Nephron progenitor cell (in vitro differentiated cells): ENCODE measurements around the gene EML1.

Source experiments
- DNase-seq: peaks from one replicate; pipeline ENCODE4 v3.0.0; 2021
- H3K27ac Mint-ChIP-seq: 2 replicates; pipeline ENCODE4 v1.8.0; 2021; ENCODE audit warnings: mild to moderate bottlenecking, moderate library complexity, mixed read lengths
- H3K27me3 Mint-ChIP-seq: 2 replicates; pipeline ENCODE4 v1.8.0; 2021; ENCODE audit warnings: mild to moderate bottlenecking, low read depth, mixed read lengths; ENCODE audit not compliant: poor library complexity
- H3K36me3 Mint-ChIP-seq: 2 replicates; pipeline ENCODE4 v1.8.0; 2021; ENCODE audit warnings: low read depth, mixed read lengths
- H3K4me1 Mint-ChIP-seq: 2 replicates; pipeline ENCODE4 v1.8.0; 2021; ENCODE audit warnings: mixed read lengths
- H3K4me3 Mint-ChIP-seq: 2 replicates; pipeline ENCODE4 v1.8.0; 2021; ENCODE audit warnings: mild to moderate bottlenecking, moderate library complexity, mixed read lengths
- H3K9me3 Mint-ChIP-seq: 2 replicates; pipeline ENCODE4 v1.8.0; 2021; ENCODE audit warnings: mild to moderate bottlenecking, moderate library complexity, mixed read lengths
- CTCF ChIP-seq: fragments of 200-600 bp; sonication (generic); IDR thresholded peaks from 2 replicates; pipeline ENCODE4 v1.5.0; 2021; ENCODE audit warnings: antibody characterized with exemption

The EML1 gene

GRCh38 chr14:99790201-99790977 is 2.8 kb upstream of the EML1 start:
- Mint-ChIP-seq H3K36me3 (no peaks in the 10 kb centered on the region), H3K4me3 (no peak overlapping the region), H3K9me3 (no peaks in the 10 kb centered on the region), H3K4me1 (peaks cover 31% of the 10 kb centered on the region), H3K27ac (no peak overlapping the region), H3K27me3 (peaks cover 24% of the 10 kb centered on the region)
- no peak for TF ChIP-seq CTCF
- no peak for DNase-seq

- Mint-ChIP-seq H3K4me1 (peaks cover 33% of the 10 kb centered on the region), H3K27ac (no peak overlapping the region), H3K4me3 (no peak overlapping the region), H3K36me3 (peaks cover 3% of the 10 kb centered on the region), H3K27me3 (peaks cover 24% of the 10 kb centered on the region), H3K9me3 (peaks cover 3% of the 10 kb centered on the region)
- TF ChIP-seq CTCF, result no peak
- DNase-seq, result no peak
These were observed 2.2 kb upstream of the EML1 start for GRCh38 chr14:99790978-99791376.

- no peak overlapping the region for H3K27ac Mint-ChIP-seq
- peak overlapping the region; percentile 79 for H3K4me3 Mint-ChIP-seq
- peaks cover 33% of the 10 kb centered on the region for H3K4me1 Mint-ChIP-seq
- TF ChIP-seq CTCF, result no peak
- H3K36me3 Mint-ChIP-seq, result peaks cover 8% of the 10 kb centered on the region
- peaks cover 21% of the 10 kb centered on the region for H3K27me3 Mint-ChIP-seq
- peaks cover 6% of the 10 kb centered on the region for H3K9me3 Mint-ChIP-seq
- DNase-seq, result no peak
These were observed 1.6 kb upstream of the EML1 start for GRCh38 chr14:99791476-99792209.

GRCh38 chr14:99792210-99792535 is 1.0 kb upstream of the EML1 start:
- peaks cover 13% of the 10 kb centered on the region for H3K36me3 Mint-ChIP-seq
- DNase-seq, result no peak
- H3K27me3 Mint-ChIP-seq, result peaks cover 26% of the 10 kb centered on the region
- peak overlapping the region; percentile 79 for H3K4me3 Mint-ChIP-seq
- H3K9me3 Mint-ChIP-seq, result peaks cover 11% of the 10 kb centered on the region
- no peak overlapping the region for H3K27ac Mint-ChIP-seq
- no peak for TF ChIP-seq CTCF
- H3K4me1 Mint-ChIP-seq, result peaks cover 33% of the 10 kb centered on the region

GRCh38 chr14:99792551-99793212 is 531 bp upstream of the EML1 start:
- TF ChIP-seq CTCF, result no peak
- Mint-ChIP-seq H3K27me3 (peaks cover 26% of the 10 kb centered on the region), H3K36me3 (peaks cover 15% of the 10 kb centered on the region), H3K27ac (no peak overlapping the region), H3K9me3 (peaks cover 13% of the 10 kb centered on the region), H3K4me1 (peaks cover 33% of the 10 kb centered on the region), H3K4me3 (peak overlapping the region; percentile 79)
- DNase-seq, result no peak
